HT-29 (cell line): ENCODE data around the gene STAM2. TPM values are rescaled to one million over a fixed set of nuclear protein-coding genes. Genes with fewer than 3 reads are reported as not detected.
"Not testable (repeated sequence)": the region's sequence is repeated elsewhere in the genome, so short reads cannot be mapped to it uniquely, and the experiment has no call there.

Experiments used
- DNase-seq: peaks from one replicate; pipeline ENCODE4 v3.0.0-alpha.2; 2015; ENCODE audit warnings: low spot score
- total RNA-seq: library from RNA; depleted of rRNA; stranded (reverse); fragments of >200 nt; shearing (Covaris generic); gene quantifications from 2 replicates; pipeline ENCODE4 v1.2.3, GENCODE V29; 2014

Gene STAM2
- total RNA-seq, 1 experiment from 2014 or later = 9.0 TPM

DNA sequence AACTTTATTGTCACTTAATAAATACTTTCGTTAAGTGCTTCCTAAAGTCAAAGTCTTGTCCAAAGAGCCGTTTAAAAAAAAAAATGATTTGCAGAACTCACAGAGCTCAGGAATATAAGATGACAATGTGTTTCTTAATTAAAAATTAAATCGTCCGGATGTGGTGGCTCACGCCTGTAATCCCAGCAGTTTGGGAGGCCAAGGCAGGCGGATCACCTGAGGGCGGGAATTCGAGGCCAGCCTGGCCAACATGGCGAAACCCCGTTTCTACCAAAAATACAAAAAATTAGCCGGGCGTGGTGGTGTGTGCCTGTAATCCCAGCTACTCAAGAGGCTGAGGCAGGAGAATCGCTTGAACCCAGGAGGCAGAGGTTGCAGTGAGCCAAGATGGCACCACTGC lies 68.4 kb downstream of the STAM2 start:
- DNase-seq = not testable (repeated sequence)

DNA sequence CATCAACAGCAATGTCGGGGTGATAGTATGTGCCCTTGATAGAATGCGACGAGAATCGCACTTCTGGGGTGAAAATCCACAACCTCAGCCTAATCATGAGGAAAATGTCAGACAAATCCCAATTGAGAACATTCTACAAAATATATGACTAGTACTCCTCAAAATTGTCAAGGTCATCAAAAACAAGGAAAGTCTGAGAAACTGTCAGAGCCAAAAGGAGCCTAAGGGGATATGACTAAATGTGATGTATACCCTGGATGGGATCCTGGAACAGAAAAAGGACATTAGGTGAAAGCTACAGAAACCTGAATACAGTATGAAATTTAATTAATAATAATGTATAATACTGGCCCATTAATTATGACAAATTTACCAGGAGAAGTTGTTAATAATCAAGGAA lies 69.1 kb downstream of the STAM2 start:
- no peak for DNase-seq

DNA sequence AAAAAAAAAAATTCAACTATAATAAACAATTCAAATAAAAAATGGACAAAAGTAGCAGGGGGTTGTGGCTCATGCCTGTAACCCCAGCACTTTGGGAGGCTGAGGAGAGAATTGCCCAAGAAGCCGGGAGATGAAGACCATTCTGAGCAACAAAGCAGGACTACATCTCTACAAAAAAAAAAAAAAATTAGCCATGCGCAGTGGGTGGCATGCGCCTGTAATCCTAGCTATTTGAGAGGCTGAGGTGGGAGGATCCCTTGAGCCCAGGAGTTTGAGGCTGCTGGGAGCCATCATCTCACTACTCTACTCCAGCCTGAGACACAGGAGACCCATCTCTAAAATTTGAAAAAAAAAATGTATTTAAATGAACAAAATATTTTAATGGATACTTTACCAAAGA lies 72.3 kb downstream of the STAM2 start:
- no peak for DNase-seq

DNA sequence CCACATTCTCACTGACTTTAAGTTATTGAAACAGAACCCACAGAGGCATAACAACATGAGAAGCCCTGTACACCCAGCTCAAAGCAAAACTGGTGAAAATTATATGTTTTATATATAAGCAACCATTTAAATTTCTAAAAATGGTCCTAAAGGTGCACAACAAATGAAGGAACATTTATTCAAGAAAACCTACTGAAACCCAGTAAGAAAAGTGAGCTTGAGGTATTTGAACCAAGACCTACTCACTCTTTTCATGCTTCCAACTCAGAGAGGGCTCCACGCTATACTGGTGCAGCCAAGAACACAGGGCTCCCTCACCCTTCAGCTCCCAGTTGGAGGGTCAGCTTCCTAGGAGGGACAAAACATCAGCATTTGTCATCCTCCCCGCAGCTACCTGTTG lies 74.6 kb downstream of the STAM2 start:
- no peak for DNase-seq

DNA sequence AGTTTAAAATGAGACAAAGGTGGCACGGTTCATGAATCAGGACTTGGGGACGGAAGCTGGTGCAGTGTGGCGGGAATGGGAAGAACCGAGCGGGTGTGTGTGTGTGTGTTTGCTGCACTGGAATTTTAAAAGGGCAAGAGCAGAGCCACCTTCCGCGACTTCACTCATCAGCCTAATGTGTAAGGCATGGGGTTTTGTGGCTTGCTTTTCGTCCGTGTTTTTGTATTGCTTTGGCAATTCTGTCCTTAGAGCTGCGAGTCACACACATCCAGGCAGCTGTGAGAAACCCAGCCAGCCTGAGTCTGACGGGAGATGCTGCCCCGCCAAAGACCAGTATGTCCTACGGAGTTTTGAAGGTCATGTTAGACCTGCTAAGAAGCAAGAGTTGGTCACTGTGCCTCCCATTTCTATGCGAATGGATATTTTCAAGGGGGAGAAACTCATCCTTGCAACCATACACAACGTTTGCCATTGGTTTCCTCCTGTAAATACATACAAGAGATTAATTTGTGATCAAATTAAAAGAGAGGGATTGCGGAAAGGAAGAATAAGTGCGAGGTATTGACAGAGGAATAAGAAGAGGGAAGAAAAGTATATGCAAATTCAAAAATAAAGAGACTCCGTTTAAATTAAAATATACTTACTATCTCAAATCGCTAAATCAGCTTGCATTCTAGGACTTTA lies 76.1 kb downstream of the STAM2 start:
- DNase-seq = no peak

DNA sequence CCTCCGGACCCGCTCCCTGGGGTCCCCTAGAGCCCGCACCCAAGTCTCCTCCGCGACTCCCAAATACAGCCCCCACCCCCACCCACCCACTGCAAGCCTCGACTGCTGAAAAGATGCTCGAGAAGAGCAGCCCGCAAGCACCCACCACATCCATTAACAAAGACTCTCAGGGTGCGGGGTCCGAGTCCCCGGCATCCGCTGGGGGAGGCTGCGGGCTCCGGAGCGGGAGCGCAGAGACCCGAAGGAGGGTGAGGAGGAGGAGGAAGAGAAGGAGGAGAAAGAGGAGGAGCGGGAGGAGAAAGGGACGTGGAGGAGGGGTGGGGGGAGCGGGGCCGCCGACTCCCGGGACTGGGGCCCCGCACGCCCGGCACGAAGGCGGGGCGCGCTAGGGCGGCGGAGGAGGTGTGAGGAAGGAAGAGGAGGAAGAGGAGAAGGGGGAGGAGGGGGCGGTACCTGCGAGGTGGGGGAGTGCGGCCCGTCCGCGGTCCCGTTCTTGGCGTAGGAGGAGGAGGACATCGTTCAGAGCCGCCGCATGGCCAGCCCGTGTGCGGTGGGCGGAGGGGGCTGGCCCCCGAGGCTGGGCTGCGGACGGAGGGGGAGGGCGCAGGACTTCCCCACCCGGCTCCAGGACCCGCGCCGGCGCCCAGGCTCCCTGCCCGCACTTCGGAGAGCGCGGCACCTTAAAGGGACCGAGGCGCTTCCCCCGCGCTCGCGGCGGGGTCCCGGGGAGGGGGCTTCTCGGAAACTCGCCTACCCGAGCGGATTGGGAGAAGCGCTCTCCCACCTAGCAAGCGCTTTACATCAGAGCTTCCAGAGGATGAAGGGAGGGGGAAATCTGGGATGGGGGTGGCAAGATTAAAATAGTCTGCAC lies 76.8 kb downstream of the STAM2 start, which contains the start of gene CACNB4:
Gene CACNB4 (minus strand): TSS at position 549 of the 871 bp plus-strand sequence.
- no peak for DNase-seq

DNA sequence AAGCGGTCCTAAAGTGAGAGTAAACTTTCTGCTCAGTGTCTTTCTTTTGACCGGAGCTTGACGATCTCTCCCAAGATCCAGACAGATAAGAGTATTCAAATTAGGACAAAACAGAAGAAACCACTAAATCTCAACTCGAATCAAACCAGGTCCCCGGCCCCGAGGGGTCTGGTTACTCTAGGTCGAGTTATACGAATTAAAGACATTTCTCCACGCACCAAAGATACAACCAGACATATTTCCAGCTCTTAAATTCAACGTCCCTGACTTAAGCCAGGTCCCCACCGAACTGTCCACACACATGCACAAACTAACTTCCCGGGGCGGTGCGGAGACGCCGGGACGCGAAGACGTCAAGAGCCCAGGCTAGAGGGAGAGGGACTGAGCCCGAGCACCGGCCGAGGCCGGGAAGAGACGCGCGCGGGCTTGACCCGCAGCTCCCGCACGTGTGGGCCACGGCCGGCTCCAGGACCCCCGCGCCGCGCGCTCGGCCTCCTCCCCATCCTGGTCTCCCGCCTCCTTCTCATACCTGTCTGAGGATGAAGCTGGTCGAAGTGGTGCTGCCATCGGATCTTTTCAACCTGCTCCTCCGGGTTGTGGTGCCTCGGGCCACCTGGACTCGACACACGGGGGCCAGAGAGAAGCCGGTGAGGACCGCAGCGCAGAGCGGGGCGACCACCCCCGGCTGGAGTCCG lies 77.6 kb downstream of the STAM2 start:
- DNase-seq = no peak

DNA sequence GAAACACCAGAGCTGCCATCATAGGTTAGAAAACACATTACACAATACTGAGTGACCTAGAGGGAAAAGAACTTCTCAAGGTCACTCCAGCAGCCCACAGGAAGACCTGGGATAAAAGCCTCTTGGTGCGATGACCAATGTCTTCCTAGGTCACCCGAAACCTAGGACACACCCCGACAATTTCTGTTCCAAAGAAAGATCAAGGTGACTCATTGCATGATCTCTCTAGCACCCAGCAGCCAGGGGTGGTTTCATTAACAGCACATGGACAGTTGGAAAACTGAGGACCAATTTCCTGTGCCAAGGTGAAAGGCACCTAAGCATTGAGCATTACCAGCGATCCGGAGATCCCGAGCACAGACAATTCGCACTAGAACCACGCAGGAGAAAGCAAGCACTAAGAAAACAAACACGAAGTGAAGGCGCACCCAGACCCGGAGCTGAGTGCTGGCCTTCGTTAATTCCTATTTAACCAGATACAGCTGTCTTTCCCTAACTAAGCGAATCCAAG lies 78.2 kb downstream of the STAM2 start:
- no peak for DNase-seq

DNA sequence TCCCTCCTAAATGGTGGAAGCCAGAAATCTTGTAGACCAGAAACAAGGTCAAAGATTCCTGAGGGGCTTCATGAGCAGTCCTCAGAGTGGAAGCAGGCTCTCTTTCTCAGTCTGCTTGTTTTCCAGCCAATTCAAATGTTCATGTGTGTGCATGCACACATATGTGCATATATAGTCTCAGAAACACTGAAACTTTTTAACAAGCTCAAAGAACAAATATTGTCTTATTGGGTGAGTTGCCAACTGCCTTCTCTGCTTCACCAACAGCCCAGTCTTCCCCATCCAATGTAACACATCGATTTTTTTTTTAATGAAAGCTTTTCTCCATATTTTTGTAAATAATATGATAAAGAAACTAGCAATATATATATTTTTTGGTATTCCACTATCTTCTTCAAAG lies 80.4 kb downstream of the STAM2 start:
- no peak for DNase-seq

DNA sequence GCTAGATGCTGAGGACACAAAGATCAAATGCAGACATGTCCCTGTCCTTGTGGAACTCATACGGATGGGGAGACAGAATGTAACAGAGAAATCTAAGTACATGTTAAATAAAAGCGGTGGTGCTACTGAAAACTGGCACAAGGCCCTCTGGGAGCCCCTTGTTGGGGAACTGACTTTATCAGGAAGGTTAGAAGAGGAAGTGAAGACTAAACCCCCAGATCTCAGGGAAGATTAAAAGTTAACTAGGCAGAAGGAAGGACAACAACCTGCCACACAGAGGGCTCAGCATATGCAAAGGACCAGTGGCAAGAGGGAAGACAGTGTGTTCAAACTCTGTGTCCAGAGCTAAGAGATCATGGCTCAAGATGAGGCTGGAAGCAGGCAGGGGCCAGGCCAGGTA lies 81.5 kb downstream of the STAM2 start:
- no peak for DNase-seq

DNA sequence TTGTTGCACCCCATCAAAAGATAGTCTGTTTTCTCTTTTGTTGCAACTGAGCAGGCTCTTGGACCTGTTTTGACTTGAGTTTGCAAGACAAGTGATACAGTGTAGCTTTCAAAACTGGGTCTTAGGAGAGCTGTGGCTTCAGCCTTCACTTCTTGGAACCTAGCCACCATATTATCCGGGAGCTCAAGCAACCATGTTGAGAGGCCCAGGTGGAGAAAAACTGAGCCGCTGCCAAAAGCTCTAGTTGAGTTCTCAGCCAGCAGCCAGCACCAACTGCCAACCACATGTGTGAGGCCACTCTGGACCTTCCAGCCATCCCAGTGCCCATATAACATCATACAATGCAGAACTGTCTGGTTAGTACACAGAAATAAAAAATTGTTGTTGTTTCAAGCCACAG lies 82.1 kb downstream of the STAM2 start:
- no peak for DNase-seq

DNA sequence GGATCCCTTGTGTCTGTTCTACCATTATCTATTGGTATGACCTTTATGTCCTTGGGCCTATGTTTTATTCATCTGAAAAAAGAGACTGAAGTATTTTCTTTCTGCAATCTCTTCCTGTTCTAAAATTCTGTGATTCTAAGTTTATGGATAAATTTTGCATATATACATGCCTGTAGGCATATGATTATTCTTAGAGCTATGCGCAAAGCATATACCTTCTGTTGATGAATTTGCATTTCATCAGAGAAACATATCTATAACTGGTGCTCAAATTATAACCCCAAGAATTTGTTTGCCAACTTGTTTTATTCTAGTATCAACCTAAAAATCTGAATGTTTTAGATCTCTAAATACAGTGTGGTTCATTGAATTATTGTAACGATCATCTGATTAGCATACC lies 83.5 kb downstream of the STAM2 start:
- no peak for DNase-seq

DNA sequence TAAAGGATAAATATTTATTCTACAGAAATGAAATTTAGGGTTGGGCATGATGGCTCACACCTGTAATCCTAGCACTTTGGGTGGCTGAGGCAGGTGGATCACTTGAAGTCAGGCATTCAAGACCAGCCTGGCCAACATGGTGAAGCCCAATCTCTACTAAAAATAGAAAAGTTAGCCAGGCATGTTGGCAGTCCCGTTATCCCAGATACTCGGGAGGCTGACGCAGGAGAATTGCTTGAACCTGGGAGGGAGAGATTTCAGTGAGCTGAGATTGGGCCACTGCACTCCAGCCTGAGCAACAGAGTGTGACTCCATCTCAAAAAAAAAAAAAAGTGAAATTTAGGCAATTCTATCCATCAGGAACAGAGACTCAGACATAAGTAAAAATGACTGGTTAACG lies 84.8 kb downstream of the STAM2 start:
- not testable (repeated sequence) for DNase-seq

DNA sequence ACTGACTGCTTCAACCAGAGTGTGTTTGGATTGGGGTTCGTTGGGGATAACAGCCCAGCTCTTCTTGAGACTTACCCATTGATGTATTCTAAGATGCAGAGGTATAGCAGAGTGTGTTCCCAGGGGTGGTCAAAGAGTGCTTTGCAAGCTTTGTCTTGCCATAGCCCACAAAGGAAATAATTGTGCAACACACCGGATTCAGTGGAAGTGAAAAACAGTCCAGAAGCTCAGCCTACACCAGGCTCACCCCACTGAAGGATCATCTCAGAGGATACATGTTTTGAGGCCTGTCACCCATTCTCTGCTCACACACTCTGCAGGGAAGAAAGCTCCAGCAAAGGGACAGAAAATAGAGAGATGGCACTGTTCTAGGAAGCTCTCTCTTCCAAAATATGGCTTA lies 86.3 kb downstream of the STAM2 start:
- DNase-seq = no peak

DNA sequence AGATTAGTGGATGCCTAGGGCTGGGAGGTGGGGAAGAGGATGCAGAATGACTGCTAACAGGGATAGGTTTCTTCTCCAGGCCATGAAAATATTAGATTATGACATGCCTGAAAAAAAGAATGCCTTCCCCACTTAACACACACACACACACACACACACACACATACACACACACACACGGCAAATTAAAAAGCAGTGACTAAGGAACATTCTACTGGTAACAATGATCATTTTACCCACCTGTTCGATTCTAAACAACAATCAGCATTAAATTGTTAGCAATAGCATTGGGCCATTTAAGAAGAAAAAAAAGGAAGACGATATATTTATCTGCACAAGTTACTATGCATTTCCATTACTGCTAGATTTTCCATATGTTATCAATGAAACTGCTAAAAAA lies 87.6 kb downstream of the STAM2 start:
- DNase-seq = no peak

DNA sequence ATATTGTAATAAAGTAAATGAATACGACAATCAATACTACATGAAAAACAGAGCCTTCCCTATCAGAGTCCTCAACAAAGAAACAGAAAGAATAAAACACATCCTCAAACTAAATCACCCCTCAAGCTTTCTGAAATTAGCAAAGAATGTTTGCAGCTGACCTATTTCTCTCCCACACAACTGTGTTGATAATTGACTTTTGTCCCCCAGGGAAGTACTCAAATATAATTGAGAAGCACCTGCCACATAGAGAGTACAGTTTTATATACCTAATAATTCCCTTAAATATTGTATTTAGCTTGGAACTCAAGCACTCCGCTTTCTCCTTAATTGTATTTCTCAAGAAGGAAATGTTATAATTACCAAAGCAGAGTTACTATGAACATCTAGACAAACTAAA lies 89.3 kb downstream of the STAM2 start:
- DNase-seq = no peak

DNA sequence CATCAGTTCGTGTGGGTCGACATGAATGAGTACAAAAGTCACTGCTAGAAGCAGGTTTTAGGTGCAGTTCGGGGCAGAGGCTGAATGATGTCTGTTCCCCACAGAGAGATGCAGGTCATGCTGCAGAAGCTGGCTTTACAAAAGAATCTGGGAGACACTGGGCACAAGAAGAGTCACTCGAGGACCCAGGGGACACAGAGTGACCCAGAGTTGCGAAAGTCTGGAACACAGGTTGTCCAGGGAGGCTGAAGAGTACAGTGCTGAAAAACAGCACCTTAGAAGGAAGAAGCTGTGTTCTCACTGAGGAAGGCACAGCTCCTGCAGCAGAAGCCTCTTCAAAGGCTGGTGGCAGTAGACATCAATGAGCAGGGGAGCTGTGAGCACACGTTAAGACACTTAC lies 91.5 kb downstream of the STAM2 start:
- no peak for DNase-seq

DNA sequence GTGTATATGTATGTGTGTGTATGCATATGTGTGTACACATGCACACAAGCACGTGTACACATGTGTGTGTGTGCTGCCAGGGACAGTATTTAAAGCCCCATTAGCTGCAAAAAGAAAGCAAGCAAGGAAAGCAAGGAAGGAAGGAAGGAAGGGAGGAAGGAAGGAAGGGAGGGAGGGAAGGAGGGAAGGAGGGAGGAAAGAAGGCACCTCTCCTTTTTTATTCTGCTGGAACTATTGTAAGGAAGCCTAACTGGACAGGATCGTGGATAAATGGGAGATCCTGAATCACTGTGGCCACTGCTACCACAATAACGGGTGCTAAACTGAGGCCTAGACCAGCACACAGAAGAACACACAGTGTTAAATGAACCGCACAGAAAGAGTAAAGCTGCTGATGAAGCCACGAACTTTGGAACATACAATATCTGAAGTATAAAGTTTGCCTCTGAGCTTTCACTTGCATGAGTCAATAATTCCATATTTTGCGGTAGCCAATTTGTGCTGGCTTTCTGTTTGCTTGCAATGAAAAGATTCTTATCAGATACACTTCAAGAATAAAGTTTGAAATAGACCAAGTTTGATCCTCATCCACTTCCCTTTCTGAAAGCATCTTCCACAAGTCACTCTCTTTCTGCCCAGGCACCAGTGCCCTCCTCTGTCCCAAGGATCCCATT lies 92.2 kb downstream of the STAM2 start:
- no peak for DNase-seq

DNA sequence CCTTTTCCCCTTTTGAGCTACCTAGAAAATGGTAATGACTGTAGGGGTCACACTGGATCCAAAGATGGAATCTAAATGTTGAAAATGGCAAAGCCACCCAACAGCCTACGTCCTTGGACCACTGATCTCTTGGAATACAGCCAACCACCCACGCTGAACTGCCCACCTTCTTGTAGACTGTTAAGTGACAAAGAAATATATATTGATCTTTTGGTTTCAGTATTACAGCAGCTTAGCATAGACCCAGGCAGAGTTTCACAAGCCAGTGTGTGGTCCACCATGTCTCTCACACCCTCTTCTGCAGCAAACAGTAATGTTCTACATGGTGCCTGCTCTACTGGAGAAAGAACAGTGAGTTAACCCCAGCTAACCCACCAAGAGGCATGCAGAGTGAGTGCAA lies 96.9 kb downstream of the STAM2 start:
- no peak for DNase-seq

DNA sequence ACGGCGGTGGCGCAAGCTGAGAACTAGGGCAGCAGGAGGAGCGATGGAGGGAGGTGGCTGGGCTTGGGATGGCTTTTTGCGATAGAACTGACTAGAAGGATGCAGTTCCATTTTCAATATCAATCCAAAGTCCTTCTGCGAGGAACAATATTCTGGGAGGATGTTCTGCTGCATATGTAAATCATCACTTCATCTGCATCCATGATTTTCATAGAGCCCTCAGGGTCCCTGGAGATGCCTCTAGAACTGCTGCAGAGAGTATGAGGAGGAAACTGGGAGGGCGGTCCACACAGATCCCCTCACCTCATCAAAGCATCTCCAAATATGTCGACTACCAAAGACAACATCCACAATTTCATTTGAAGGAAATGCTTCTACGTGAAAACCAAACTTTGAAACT lies 97.5 kb downstream of the STAM2 start:
- no peak for DNase-seq

DNA sequence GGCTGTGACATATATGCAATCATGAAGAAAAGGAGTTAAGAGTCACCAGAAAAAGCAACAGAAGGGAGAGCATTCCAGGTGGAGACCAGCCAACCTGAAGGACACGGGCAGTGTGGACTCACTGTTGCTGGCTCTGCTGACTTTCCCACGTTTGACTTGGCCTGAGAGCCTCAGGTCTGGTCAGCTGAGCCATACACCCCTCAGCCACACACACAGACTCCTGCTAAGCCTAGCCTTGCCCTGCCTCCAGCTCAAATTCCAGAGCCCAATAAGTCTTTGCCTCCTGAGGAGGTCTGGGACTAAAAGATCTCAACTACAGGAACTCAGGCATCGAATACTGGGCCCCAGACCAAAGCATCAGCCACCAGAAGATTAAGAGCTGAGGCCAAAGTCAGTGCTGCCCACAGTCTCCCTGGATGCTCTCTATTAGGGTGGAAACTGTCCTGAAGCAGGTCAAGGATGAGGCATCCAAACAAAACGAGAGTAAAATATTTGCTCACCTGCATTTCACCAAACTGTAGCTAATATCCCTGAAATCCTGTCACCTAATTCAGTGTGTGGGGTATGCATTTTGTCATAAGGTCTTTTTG lies 100.0 kb downstream of the STAM2 start:
- no peak for DNase-seq
